HG02840 (cell line): ENCODE data around the gene APOH.
"Not testable (repeated sequence)": the region's sequence is repeated elsewhere in the genome, so short reads cannot be mapped to it uniquely, and the experiment has no call there.

Experiments used
- ATAC-seq: cut with Tn5 transposase; IDR thresholded peaks from one replicate; pipeline ENCODE4 v1.9.1; 2021; ENCODE audit warnings: mild to moderate bottlenecking, moderate library complexity, moderate number of reproducible peaks; ENCODE audit not compliant: unreplicated experiment, low FRiP score

APOH gene, protein sequence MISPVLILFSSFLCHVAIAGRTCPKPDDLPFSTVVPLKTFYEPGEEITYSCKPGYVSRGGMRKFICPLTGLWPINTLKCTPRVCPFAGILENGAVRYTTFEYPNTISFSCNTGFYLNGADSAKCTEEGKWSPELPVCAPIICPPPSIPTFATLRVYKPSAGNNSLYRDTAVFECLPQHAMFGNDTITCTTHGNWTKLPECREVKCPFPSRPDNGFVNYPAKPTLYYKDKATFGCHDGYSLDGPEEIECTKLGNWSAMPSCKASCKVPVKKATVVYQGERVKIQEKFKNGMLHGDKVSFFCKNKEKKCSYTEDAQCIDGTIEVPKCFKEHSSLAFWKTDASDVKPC

DNA sequence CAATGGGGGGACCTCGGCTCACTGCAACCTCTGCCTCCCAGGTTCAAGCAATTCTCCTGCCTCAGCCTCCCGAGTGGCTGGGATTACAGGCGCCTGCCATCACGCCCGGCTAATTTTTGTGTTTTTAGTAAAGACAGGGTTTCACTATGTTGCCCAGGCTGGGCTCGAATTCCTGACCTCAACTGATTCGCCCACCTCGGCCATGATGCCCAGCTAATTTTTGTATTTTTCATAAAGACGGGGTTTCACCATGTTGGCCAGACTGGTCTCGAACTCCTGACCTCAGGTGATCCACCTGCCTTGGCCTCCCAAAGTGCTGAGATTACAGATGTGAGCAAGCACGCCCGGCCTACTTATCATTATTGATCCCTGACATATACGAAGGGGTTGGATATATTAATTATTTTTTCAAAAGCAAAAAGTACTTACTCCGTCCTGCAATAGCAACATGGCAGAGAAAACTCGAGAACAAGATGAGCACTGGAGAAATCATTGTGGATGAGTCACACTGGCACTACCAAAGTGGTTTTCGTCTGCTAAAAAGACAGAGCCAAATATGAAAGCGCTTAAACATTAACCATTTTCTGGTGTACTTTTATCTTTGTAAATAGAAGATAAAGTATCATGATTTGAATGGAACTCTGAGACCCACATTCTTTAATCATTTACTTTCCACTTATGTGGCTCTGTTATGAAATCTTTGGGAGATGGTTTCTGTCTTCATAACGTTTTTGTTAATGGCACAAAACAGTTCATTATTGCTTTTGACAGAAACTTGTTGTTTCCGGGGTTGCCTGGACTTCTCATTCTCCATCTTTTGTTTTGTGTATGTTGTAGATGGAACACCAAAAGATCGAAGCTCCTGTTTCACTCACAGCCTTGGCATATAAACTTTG is at the start of gene APOH:
Gene APOH (minus strand): TSS at position 529 of the 896 bp plus-strand sequence. CDS start 36 bp downstream, at position 493.
- no peak for ATAC-seq

GRCh38 chr17:66277191-66277590 is 48.0 kb upstream of the APOH start:
- ATAC-seq = no peak

- ATAC-seq = no peak
Observed at GRCh38 chr17:66276328-66276937, 47.2 kb upstream of the APOH start.

DNA sequence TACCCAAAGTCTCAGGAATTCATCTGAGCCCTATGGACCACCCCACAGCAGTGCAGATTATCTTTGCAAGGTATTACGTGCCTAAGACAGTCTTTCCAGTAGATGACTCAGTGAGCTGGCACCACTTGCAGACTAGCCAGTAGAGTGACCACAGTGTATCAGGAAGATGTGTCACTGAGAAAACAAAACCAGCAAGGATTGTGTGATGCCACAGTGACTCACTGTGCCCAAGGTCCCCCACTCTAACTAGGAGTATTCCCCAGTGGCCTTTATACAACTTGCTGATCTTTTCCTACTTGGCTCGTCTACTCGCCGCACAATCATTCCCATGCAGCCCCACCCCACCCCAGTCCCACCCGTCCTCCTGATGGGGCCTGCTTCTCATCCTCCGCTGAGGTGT is 46.4 kb upstream of the APOH start:
- no peak for ATAC-seq

GRCh38 chr17:66273586-66273848 is 44.3 kb upstream of the APOH start:
- no peak for ATAC-seq

DNA sequence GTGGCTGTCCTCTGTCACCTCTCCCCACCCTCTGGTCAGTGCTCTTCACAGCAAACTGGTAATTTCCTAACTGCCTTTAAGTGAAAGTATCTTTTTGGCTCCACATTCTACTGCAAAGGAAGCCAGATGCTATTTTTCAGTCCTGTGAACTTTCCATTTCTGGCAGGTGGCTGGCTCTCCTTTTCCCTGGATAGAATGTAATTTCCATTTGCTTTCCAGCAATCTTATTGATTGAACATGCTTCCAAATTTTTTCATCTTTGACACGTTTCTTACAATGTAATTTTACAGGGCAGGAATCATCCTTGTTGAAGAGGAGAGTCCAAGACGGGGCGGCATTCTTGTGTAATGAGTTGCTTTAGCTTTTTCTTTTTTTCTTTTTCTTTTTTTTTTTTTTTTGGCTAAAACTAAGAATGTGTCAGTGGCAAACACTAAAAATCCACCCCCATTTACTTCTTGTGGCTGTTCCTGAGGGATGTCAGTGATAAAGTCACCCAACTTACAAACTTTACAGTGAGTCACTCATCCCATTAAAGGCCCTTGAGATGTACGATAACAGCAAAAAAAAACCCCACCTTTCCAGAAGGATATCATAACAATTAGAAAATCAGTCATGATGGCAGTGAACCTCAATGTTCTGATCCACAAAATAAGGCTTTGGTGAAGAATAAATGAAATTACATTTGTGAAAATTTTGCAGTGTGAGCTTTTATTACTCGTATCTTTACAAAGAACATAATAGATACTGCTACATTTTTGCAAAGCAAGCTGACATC is 43.8 kb upstream of the APOH start:
- no peak for ATAC-seq

DNA sequence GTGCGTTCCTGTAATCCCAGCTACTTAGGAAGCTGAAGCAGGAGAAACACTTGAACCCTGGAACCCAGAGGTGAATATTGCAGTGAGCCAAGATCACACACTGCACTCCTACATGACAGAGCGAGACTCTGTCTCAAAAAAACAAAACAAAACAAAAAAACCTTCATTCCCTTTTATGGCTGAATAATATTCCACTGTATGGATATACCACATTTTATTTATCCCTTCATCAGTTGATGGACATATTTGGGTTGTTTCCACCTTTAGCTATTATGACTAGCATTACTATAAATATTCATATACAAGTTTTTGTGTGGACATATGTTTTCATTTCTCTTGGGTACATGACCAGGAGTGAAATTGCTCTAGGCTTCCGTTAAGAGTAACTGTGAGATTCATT is 42.3 kb upstream of the APOH start:
- ATAC-seq = no peak

- no peak for ATAC-seq
Observed at GRCh38 chr17:66270106-66270505, 40.9 kb upstream of the APOH start.

GRCh38 chr17:66268247-66268927 is 39.2 kb upstream of the APOH start:
- ATAC-seq = no peak

GRCh38 chr17:66264696-66265095 is 35.5 kb upstream of the APOH start:
- no peak for ATAC-seq

- ATAC-seq = no peak
Observed at GRCh38 chr17:66262767-66263166, 33.6 kb upstream of the APOH start.

GRCh38 chr17:66260688-66261087 is 31.5 kb upstream of the APOH start:
- no peak for ATAC-seq

DNA sequence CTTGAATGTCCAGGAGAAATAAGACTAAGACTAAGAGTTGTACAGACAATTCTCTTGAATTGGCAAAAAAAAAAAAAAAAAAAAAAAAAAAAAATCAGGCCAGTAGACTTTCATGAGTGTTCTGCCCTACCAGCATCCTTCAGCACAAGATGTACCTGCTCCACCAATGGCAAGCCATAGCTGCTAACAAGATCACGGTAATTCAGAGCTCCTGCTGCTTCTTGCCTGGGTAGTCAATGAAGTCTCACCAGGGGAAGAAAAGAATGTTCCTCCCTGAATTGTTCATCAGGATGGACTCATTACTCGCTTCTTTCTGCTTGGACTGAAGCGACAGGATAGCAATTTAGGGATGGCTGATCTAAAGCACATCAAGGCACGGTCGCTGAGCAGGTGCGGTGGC is 31.1 kb upstream of the APOH start:
- ATAC-seq = no peak

- ATAC-seq = no peak
Observed at GRCh38 chr17:66255527-66255971, 26.3 kb upstream of the APOH start.

- no peak for ATAC-seq
Observed at GRCh38 chr17:66255112-66255511, 25.9 kb upstream of the APOH start.

GRCh38 chr17:66253458-66253857 is 24.2 kb upstream of the APOH start:
- ATAC-seq = not testable (repeated sequence)

GRCh38 chr17:66250686-66251085 is 21.5 kb upstream of the APOH start:
- ATAC-seq = no peak

DNA sequence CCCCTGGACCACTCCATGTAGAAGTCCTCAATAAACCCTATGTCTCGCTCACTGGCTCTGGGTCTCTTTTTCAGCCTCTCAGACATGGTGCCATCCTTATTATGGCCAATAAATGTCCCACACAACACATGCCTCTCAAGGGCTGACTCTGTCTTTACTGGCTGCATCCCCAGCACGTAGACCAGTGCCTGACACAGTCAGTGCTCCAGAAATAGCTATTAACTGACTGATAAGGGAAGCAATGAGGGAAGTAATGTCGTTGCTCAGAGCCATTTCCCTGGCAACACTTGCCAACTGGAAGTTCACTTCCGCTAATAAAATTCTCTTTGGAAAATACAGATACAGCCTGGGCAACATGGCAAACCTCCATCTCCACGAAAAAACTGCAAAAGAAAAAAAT is 19.1 kb upstream of the APOH start:
- no peak for ATAC-seq

DNA sequence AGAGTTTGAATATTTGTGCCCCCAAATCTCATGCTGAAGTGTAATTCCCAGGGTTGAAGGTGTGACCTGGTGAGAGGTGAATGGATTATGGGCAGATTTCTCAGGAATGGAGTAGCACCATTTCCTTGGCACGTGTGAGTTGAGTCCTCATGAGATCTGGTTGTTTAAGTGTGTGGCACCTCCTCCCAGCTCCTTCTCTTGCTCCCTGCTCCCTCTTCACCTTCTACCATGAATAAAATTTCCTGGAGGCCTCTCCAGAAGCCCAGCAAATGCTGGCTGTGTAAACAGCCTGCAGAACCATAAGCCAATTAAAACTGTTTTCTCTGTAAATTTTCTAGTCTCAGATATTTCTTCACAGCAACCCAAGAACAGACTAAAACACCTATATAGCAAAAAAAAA is 12.6 kb upstream of the APOH start:
- ATAC-seq = no peak

DNA sequence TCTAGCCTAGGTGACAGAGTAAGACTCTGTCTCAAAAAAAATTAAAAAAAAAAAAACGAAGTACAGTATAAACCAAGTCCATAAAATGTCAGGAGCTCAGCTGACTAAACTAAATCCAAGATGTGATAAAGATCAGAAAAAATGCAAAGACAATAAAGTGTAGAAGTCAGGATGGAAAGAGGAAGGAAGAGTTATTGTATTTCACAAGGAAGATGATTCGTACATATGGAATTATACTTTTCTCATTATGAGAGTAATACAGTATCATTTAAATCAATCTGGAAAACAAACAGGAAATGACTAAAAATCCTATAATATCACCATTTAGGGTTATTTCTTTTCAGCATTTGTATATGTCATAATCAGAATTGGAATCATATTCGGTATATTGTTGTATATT is 11.4 kb upstream of the APOH start:
- ATAC-seq = no peak
